Measurements from ENCODE around the gene MEPE.

The MEPE gene, protein sequence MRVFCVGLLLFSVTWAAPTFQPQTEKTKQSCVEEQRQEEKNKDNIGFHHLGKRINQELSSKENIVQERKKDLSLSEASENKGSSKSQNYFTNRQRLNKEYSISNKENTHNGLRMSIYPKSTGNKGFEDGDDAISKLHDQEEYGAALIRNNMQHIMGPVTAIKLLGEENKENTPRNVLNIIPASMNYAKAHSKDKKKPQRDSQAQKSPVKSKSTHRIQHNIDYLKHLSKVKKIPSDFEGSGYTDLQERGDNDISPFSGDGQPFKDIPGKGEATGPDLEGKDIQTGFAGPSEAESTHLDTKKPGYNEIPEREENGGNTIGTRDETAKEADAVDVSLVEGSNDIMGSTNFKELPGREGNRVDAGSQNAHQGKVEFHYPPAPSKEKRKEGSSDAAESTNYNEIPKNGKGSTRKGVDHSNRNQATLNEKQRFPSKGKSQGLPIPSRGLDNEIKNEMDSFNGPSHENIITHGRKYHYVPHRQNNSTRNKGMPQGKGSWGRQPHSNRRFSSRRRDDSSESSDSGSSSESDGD

DNA sequence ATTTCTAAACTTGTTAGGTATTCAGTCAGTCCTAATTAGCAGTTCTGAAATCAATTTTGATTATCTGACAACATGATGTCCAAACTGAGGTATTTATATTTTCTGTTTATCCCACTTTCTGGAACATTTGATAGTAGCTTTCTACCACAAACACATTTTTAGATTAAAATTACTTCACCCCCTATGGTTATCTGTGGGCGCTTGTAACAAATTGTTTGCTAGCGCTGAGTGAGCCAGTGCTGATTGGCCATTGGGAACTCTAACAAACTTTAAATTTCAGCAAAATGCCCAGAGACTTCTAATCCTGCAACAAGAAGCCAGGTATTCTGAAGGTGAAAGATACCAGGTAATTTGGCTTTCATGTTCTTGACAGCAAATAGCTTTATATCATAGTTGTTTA, at the start of gene MEPE:
TSS of gene MEPE (plus strand) at position 301 of the 400 bp plus-strand sequence. CDS start 1,746 bp downstream, outside the sequence.
- DNase-seq (ENCODE audit: low read depth in 2 of 2), result no peak

DNA sequence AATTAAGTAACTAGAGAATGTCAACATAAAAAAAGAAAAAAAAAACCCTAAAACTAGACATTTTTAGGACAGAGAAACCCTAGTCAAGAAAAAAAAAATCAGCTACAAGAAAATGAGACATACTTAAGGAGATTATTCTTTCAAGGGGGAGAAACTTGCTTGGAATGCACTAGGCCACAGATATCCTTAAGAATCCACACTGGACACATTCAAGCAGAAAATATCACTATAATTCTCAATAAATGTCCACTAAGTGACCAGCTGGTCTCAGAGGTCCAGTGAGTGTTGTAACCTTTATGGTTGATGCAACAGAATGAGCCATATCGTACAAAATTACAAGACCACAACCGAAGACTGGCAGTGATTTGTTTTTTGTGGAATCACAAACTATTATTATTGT, 49.0 kb upstream of the MEPE start:
- no peak for DNase-seq (ENCODE audit: low read depth in 2 of 2)

DNA sequence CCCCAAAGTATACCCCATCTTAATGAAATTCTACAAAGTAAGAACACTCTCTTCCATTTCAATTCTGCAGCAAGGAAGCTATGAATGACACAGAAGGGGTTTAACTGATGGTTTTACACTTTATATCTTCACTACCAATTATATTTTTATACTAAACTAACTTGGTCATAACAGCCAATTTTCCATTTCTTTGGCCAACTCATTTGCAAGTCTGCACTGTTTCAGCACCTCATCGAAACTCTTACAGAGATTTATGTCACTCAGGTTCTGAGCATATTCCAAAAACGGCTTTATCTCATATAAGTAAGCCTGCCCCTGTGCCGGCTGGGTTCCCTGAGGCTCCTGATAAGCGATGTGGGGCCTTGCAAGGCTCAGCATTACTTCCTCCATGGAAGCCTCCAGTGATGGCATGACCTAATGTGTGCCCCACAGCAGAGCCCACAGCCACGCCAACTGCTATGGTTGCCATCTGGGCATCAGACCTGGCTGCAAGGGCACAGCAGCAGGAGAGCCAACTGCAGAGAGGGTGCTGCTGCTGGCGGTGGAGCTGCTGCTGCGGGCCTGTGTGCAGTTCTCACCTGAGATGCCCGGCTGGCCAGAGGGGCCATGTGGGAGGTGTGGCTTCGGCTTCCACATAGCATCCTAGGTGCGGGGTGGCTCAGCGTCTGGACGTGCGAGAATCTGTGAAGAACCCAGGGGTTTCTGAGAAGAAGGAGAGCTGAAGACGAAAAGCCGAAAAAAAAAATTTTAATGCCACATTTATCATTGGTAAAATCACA, 46.8 kb upstream of the MEPE start:
- no peak for DNase-seq (ENCODE audit: low read depth in 2 of 2)

DNA sequence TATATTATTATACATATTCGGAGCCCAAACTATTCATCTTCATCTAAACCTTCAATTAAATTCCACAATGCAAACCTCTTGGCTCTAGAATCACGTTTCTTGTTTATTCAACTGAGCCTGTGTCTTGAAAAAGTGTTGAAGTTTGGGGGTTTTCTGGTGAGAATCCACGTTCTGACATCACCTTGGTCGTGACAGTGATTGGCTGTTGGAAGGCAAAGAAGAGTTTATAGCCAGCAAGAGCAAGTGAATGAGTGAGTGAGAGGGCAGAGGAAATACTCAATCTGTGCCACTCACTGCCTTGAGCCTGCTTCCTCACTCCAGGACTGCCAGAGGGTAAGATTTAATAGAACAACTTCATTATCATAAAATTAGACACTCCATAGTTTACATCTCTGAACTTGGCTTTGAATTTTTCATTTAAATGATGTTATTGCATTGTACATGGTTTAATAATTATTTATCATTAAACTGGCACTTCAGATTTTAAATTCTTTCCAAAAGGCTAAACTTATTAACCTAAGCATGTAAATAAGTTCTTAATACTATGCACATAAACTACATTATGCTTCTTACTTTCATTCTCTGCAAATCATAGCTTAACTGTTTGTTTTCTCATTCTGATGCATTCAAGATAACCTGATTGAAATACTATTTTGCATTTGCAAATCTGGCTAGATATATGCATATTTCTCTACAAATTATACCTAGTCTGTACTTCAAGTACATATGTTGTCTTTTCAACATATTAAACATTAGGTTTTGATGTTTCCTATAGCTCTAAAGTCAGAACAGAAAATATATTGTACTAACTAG, 33.3 kb upstream of the MEPE start, which contains the start of gene IBSP:
TSS of gene IBSP (plus strand) at position 254 of the 813 bp plus-strand sequence. CDS start 2,808 bp downstream, outside the sequence.
- DNase-seq (ENCODE audit: low read depth in 2 of 2), result no peak

DNA sequence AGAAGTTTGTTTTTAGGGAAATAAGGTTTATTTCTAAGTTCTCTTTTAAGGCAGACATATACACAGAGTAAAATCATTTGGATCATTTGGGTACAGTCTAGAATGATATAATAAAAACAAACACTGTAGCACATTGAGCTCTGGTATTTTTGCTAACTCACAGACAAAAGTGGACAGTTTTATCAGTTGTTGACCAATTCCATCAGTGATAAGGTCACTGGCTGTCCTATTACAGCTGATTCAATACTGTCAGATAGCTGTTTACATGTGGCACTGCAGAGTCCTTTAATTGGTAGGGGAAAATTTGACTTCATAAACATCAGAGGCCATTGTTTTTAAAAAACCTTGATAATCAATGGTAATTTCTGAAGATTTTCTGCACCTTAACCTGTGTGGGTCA, 29.9 kb upstream of the MEPE start:
- no peak for DNase-seq (ENCODE audit: low read depth in 2 of 2)

DNA sequence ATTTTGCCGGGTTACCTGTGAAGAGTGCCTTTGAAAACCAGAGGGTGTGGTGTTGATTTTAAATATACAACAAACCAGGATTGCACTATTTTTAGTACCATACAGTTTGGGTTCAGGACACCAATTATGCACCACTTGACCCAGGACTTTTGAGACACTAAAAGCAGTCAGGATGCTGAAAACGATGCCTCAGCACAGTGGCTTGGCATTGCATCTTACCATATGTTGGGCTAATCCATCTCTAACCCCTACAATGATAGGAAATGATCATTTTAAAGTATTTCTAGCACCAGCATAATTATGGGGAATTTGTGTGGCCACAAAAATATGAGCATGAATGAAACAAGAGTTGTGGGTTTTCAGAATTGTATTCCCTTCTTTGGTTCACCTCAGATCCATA, 29.3 kb upstream of the MEPE start:
- DNase-seq (ENCODE audit: low read depth in 2 of 2), result no peak

DNA sequence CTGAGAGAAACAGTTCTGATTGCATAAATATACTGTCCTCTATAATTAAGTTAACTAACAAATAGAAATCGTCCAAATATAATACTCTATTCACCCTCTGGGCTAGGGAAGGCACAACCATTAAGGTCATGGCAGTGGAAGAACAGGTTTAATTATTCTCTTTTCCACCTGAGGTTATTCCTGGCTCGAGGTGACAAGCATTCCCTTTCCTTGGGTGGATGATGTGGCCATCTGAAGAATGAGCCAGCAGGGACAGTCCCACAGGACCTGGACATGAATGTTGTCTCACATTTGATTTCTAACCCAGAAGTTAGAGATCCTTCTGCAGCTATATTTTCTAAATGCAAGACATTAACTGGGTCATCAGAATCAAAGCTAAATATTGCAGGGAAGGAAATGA, 27.9 kb upstream of the MEPE start:
- DNase-seq (ENCODE audit: low read depth in 2 of 2), result no peak

DNA sequence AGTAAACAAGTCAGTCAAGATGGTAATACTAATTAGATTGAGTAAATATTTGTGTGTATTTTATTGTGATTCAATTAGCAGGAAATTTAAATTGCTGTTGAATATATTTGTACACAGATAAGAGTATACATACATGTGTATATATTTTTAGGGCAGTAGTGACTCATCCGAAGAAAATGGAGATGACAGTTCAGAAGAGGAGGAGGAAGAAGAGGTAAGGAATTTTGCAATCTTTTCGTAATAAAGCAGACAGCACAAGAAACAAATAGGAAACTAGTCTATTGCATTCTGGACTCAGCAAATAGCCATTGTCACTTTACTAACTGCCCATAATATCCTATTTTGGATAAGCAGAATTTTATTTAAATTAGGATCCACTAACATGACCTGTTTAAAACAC, 26.8 kb upstream of the MEPE start:
- no peak for DNase-seq (ENCODE audit: low read depth in 2 of 2)

DNA sequence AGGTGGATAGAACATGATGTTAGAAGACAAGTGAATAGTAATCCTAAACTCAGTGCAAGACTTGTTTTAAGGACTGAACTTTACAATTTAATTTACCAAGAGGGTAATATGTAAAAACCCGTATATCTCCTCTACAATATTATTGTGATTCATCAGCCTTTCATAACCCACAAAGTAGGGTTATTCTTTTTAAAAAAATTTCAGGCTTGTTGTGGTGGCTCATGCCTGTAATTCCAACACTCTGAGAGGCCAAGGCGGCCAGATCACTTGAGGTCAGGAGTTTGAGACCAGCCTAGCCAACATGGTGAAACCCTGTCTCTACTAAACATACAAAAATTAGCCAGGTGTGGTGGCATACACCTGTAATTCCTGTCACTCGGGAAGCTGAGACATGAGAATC, 26.2 kb upstream of the MEPE start:
- DNase-seq (ENCODE audit: low read depth in 2 of 2), result no peak

DNA sequence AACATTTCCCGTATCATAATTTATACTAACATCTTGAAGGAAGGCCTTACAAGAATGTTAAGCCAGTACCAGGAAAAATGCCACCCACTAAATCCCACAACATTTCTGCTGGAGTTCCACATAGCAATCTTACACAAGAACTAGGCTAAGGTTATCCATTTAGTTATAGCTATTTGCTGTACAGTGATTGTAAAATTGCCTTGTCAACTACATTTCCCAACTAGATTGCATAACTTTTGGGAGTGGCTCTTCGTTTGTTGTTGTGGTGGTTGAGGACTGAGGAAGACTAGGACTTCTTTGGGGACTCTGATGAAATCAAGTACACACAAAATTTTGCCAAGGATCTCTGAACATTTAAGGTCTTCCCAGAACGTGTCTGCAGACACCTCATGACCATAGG, 25.4 kb upstream of the MEPE start:
- no peak for DNase-seq (ENCODE audit: low read depth in 2 of 2)

DNA sequence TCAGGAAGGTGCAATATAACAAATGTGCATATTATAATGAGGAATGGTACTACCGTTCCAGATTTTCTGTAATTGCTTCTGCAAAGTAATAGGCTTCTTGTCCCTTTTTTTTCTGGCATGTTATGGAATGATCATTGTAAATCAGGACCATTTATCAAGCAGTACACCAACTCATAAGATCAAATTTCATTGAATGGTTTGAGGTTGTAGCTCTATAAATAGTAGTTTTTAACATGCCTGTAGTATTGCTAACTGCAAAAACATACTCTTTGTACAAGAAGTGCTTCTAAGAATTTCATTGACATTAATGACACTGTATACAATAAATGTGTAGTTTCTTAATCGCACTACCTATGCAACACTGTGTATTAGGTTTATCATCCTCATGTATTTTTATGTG, 20.8 kb upstream of the MEPE start:
- no peak for DNase-seq (ENCODE audit: low read depth in 2 of 2)

DNA sequence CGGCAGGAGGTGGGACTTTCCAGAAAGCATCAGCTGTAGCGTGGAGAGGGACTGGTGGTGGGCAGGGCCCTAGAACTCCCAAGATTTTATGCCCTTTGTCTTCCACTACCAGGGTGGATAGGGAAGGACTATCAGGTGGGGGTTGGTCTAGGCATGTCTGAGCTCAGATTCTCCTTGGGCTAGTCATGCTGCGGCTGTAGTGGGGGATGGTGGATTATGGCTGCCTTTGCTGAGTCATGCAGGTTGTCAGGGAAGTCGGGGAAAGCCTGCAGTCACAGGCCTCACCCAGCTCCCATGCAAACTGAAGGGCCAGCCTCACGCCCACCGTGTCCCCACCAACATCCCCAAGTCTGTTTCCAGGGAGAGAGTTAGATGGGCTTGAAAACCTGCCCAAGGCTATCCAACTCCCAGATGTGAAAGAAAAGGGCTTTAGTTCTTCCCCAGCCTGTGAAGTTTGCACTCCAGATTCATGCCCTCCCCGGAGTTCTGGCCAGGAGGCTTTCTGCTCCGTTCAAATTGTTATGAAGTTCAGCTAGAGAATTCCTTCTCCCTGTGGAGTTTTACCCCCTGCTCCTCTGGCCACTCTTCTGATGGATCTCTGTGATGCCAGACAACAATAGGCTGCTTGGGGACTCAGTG, 13.4 kb upstream of the MEPE start:
- no peak for DNase-seq (ENCODE audit: low read depth in 2 of 2)

DNA sequence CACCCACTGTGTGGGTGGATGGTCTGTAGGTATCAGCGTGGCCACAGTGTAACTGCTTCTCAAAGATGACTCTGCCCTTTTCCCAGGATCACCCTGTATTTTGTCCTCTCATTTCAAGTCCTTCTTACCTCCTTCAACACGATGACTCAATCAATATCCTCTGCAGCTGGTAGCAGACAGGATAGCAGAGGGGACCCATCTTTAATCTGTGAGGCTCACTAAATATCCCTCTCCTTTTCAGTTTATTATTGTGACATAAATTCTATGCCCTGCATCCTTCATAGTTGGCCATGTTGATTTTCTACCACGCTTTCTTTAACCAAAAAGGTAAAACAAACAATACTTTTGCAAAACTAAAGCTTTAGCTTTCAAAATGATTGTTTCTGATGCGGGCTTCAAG, 9.6 kb upstream of the MEPE start:
- no peak for DNase-seq (ENCODE audit: low read depth in 2 of 2)

DNA sequence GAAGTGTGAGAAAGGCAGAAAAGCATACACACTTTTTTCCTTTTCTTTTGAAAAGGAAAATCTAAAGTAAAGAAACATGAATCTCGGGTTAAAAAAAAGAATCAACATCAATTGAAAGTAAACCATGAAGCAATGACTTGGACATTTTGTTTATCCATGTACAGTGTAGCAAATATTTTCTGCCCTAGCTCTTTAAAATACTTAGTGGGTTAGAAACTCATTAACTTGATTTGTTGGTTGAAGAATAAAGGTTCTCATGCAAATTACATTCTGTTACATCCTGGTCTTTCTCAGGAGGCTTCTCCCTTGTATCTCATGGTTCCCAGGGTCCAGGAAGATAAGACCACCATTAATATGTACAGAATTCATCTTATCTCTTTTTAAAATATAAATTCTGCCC, 9.0 kb upstream of the MEPE start:
- no peak for DNase-seq (ENCODE audit: low read depth in 2 of 2)

DNA sequence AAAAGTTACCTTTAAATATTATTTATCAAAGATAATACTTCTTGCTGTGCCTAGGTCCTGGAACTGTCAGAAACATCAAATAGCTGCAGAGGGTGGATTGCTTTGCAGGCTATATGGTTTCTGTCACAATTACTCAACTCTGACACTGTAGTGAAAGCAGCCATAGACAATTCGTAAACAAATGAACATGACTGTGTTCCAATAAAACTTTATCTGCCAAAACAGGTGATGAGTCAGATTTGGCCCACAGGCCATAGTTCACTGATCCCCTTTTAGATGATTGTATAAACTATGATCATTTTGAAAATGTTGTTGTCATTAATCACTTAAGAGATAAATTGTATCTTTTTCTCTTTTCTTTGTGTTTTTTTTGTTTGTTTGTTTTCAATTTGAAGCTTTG, 8.4 kb upstream of the MEPE start:
- DNase-seq (ENCODE audit: low read depth in 2 of 2), result no peak

DNA sequence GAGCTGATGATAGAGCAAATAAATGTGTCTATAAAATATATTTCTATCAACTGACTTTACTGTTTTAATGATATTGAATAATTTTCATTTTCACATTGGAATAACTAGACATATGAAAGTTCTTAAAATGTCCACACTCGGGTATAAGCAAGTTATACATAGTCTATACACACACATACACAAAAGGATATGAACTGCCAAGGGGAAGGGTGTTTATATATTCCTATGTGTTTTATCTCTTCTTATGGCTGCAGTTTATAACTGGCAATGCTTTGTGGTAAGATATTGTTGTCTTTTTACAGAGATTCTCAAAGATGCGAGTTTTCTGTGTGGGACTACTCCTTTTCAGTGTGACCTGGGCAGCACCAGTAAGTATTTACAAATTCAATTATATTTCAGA, 1.6 kb downstream of the MEPE start:
- DNase-seq (ENCODE audit: low read depth in 2 of 2), result no peak

DNA sequence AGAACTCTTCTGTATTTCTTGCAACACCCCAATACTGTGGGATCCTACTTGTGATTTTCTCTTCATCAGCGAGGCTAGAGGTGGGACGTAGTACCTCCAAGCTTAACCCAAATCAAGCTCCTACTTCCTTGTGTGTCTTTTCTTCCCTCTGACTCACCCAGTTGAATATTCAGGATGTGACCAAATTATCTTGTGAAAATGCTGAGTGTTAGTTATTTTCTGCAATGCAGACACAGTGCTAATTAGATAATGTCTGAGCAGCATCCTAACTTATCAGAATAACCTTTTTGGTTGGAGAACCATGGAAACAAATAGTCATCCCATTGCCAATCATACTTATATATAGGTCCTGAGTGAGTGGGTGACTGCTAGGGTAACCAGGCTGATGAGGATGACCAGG, 2.4 kb downstream of the MEPE start:
- no peak for DNase-seq (ENCODE audit: low read depth in 2 of 2)

DNA sequence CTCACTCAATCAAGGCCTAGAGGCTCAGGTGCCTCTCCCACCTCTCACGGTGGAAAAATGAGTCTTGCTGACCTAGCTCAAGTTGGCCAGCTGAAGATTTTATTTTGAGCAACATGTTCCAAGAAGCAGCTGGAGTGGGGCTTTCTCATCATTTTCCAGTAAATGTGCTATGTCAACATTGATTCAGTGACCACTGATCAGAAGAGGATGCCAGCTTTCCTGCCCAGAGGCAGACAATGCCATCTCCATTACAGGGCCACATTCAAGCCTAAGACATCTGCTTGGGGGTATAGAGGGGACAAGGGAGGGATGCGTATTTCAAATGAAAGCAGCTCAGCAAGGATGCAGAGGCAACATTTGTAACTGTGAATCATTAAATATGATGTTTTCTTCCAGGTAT, 3.0 kb downstream of the MEPE start:
- DNase-seq (ENCODE audit: low read depth in 2 of 2), result no peak

DNA sequence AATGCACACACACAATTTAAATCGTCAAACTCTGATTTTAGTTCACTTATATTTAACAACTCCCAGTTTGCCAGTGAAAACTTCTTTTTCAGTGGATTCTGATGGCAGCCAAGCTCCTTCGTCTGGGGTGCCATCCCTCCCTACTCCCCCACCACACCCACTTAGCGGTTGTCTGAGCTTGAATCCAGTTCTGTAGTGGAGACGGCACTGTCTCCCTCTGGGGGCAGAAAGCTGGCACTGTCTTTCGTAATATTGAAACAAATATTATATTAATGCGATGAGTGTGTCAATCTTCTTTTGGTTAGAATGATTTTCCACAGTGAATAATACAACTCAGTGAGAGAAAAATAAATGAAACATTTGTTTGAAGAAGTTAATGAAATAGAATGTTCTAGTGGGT, 5.4 kb downstream of the MEPE start:
- DNase-seq (ENCODE audit: low read depth in 2 of 2), result no peak

DNA sequence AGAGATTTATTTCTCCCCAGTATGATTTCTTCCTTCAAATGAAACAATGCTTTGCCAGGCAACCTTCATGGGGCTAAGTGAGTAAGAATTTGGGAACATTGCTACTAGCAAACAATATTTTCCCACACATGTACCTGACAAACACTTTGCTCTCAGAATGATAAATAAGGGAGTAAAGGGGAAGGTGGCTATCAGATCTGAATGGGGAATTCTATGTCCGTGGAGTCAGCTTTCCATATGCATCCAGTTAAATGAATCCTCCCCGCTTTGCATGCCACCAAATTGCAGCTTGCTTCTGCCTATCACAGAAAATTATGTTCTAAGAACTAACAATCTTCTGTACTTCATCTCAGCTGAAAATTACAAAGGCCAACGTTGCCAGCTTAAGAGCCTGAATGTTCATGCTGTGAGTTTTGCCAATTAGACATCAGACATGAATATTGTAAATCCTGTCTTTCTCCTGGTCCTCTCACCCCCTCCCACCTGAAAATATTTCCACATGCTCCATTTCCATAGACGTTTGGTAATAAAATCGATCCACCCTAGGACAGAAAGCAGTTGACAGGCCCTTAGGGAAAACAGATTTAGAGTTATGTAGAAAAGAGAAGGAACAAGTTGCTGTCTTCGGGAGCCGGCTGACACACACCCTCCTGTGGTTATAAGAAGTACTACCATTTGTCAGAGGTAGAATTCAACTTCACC, 6.3 kb downstream of the MEPE start:
- no peak for DNase-seq (ENCODE audit: low read depth in 2 of 2)

DNA sequence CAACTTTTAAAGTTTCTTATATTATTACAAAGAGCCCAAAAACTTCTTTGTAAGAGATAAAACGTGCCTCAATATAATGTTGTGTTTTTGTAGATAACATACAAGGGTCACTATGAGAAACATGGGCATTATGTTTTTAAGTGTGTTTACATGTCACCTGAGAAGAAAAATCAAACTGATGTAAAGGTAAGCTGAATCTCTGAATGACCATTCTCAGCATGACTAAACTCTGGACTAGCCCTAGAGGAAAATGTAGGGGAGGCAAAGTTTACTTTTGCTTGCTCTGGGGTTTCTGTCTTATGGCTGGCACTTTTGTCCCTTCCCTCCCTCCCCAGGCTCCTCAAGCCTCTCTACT, 6.8 kb downstream of the MEPE start:
- no peak for DNase-seq (ENCODE audit: low read depth in 2 of 2)

All from stimulated activated CD8-positive, alpha-beta memory T cell treated with anti-CD3 and anti-CD28 coated beads, Interleukin-7, amount 100 ng/mL, for 1 hour (primary cell).